Measurements from ENCODE around the gene FOXP1.

- TF ChIP-seq POLR2A (IDR thresholded peaks at IDR 0.05): no peak
- TF ChIP-seq, protein P1, sequence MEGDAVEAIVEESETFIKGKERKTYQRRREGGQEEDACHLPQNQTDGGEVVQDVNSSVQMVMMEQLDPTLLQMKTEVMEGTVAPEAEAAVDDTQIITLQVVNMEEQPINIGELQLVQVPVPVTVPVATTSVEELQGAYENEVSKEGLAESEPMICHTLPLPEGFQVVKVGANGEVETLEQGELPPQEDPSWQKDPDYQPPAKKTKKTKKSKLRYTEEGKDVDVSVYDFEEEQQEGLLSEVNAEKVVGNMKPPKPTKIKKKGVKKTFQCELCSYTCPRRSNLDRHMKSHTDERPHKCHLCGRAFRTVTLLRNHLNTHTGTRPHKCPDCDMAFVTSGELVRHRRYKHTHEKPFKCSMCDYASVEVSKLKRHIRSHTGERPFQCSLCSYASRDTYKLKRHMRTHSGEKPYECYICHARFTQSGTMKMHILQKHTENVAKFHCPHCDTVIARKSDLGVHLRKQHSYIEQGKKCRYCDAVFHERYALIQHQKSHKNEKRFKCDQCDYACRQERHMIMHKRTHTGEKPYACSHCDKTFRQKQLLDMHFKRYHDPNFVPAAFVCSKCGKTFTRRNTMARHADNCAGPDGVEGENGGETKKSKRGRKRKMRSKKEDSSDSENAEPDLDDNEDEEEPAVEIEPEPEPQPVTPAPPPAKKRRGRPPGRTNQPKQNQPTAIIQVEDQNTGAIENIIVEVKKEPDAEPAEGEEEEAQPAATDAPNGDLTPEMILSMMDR (IDR thresholded peaks at IDR 0.05): no peak
These were observed 325.4 kb downstream of the FOXP1 start for GRCh38 chr3:71258116-71258515.
